ENCODE measurements around the gene FBRS. TPM values are rescaled to one million over a fixed set of nuclear protein-coding genes. Genes with fewer than 3 reads are reported as not detected.

FBRS gene
- total RNA-seq, 1 donor from 2014 or later = 6.9 TPM

GRCh38 chr16:30644334-30644830, 13.8 kb upstream of the FBRS start:
- DNase-seq (ENCODE audit: low read depth in 2 of 2) = no peak

GRCh38 chr16:30645727-30646126, 12.5 kb upstream of the FBRS start:
- no peak for DNase-seq (ENCODE audit: low read depth in 2 of 2)

GRCh38 chr16:30647274-30647571, 11.0 kb upstream of the FBRS start:
- no peak for DNase-seq (ENCODE audit: low read depth in 2 of 2)

- no peak for DNase-seq (ENCODE audit: low read depth in 2 of 2)
Observed at GRCh38 chr16:30649725-30650368, 8.4 kb upstream of the FBRS start.

GRCh38 chr16:30650369-30651123, 7.7 kb upstream of the FBRS start, which contains the start of gene PRR14:
PRR14 (plus strand) TSS chr16:30650960; CDS start chr16:30651646, 686 bp downstream.
- peak; percentile 98 to 99 for DNase-seq (ENCODE audit: low read depth in 2 of 2)

DNA sequence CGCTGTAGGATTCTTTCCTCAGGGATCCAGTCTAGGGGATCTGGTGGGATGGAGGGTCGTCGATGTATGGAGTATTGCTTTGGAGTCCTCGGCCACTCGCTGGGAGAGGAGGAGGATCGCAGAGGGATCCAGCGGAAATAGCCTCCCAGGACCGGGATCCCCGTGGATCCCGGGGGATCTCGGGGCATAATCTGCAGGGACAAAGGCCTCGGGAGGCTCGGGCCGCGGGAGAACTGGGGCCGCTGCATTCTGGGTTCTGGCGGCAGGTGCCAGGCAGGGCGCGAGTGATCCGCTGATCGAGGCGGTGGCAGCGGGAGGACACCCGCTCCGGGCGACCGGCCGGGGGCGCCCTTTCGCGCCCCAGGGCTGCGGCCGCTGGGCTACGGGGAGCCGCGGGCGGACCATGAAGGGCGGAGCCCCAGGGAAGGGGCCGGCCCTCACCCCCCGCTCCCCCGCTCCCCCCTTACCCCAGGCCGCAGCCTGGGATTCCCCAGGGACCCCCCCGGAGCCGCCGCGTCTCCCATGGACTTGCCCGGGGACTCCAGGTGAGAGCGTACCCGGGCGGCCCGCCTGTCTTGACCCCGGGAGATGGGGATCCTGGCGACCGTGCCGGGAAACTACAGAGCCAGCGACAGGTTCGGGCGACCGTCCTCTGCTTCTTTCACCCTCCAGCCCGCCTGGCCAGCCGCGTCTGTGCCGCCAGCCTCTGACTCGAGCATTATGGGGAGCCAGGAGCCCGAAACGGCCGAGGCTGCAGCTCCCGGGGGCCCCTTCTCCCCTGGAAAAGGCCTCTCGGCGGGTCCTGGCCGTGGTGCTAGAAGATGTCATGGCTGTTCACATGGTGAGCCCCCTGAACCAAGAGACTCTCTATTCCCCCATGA, 6.9 kb upstream of the FBRS start:
- peak in 1 of 2 donors; percentile 79 for DNase-seq (ENCODE audit: low read depth in 2 of 2)

DNA sequence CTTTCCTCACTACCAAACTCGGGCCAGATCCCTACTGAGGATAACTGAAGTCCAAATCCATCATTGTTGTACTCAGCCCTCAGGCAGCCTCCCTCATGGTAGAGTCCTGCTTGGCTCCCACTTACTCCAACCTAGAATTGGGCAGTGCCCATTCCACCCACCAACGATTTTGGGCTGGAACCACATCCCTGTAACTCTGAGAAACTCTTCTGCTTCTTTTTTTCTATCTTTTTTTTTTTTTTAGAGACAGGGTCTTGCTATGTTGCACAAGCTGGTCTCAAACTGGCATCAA, 6.3 kb upstream of the FBRS start:
- DNase-seq (ENCODE audit: low read depth in 2 of 2) = no peak

DNA sequence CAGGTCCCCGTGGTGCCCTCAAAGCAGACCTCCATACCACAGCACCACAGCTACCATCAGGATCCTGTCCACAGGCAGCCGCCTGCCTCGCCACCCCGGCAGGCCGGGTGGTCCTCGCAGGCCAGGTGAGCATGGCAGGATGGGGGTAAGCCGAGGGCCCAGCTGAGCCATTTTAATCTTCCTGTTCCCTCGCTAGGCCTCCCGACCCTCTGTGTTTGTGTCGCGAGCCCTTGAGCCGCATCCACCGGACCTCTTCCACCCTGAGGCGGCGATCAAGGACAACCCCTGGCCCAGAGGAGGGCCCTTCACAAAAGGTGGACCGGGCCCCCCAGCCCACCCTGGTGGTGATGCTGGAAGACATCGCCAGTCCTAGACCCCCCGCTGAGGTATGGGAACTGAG, 5.5 kb upstream of the FBRS start:
- no peak for DNase-seq (ENCODE audit: low read depth in 2 of 2)

DNA sequence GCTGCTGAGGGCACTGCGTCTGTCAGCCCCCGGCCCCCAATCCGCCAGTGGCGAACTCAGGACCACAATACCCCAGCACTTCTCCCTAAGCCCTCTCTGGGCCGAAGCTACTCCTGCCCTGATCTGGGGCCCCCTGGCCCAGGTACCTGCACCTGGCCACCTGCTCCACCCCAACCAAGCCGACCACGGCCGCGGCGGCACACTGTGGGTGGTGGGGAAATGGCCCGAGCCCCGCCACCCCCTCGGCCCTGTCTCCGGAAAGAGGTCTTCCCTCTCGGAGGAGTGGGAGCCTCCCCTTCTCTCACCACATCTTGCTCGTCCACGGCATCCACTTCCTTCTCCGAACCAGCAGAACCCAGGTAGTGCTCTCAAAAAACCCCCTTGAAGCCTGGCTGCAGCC, 3.4 kb upstream of the FBRS start:
- no peak for DNase-seq (ENCODE audit: low read depth in 2 of 2)

- DNase-seq (ENCODE audit: low read depth in 2 of 2) = no peak
Observed at GRCh38 chr16:30655815-30656347, 2.4 kb upstream of the FBRS start.

DNA sequence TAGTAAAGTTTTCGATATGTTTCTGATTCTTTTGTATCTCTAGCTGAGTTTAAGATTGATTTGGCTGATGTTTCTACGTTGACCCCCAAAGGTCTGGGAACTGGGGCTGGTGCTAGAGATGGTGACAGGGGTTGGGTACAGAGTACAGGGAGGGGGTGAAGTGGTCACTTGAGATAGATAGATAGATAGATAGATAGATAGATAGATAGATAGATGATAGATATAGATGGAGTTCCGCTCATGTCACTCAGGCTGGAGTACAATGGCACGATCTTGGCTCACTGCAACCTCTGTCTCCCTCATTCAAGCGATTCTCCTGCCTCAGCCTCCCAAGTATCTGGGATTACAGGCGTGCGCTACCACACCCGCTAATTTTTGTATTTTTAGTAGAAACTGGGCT, 1.8 kb upstream of the FBRS start:
- no peak for DNase-seq (ENCODE audit: low read depth in 2 of 2)

DNA sequence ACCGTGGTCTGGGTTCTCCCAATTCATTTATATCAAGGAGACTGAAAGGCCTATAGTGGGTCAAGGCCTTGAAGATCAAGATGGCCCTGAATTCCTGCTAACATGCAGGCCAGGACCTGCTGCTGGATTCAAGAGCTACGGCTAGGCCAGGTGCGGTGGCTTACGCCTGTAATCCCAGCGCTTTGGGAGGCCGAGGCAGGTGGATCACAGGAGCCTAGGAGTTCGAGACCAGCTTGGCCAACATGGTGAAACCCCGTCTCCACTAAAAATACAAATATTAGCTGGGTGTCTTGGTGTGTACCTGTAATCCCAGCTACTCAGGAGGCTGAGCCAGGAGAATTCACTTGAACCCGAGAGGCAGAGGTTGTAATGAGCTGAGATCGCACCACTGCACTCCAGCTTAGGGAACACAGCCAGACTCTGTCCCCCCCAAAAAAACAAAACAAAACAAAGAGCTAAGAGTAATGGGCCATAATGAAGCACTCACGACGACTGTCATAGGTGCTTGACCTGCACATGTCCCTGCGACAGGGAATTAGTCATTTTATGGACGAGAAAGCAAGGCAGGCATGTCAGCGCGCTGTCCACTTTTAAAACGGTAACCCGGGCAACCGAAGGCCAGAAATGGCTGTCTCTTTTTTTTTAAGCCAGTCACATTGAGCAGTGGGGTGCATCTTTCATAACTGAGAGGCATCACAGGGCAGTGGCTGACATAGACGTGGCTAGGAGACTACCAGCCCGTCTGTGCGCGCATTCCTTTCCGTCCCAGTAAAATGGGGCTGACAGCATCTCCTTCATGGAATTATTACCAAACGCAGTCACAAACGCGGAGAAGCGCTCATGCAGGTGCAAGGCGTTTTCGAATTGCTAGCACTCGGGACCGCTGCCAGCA, 1.0 kb upstream of the FBRS start:
- DNase-seq (ENCODE audit: low read depth in 2 of 2) = no peak

DNA sequence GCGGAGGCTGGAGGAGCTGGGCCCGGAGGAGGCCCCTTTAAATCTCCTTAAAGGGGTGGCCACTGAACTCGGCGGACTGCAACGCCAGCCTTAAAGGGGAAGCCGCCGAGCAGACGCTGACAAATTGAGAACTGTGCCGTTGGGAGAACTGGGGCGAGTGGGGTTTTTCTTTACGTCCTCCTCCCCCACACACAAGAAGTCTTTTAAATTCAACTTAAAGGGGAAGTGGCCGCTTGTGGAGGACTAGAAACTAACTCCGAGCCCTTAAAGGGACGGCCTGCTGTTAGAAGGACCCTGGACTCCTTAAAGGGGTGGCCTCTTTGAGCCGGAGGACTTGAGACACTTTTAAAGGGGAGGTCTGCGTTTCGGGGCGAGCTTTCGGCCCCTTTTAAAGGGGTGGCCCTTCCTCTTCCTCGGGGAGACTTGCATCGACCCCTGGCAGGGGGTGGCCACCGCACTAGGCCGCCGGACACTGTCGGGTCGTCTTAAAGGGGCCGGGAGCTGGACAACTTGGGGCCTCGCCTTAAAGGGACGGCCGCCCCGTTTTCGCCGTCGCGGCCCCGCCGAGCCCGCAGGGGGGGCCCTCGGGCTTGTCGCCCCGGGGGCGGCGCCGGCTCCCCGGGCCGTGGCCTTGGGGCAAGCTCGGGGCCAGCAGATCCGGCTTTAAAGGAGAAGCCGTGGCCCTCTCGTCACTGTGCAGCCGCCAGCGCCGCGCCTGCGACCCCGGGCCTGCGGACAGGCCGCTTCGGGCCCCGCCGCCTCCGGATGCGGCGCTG, 688 bp downstream of the FBRS start:
- DNase-seq (ENCODE audit: low read depth in 2 of 2) = peak; percentile 90 to 98

DNA sequence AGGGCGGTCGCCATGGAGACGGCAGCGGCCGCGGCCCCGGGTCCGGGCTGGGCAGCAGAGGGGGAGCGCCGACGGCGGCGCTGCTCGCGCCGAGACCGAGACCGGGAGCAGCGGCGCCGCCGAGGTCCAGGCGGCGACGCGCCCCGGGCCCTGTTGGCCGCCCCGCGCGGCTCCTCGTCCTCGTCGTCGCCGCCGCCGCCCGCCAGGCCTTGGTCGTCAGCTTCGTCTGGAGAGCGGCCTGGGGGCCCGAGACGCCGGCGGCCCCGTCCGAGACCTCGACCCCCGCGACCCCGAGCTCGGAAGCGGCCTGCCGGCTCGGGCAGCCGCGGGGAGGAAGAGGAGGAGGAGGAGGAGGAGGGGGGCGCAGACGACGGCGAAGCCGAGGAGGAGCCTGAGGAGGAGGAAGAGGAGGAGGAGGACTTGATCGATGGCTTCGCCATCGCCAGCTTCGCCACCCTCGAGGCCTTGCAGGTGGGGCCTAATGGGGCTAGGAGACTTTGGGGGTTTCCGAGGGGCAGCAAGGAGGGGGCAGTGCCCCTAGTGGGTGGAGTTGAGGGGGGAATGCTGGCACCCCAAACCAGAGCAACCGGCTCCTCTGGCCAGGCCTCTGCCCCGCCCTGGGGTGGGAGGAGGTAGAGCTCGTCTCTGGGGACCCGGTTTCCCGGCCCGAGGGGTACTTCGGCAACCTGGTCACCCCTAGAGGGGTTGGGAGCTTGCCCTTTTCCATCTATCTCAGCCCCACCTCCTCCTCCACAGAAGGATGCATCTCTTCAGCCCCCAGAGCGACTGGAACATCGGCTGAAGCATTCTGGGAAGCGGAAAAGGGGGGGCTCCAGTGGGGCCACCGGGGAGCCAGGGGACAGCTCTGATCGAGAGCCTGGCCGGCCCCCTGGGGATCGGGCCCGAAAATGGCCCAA, 1.5 kb downstream of the FBRS start:
- peak in 1 of 2 donors; percentile 30 for DNase-seq (ENCODE audit: low read depth in 2 of 2)

DNA sequence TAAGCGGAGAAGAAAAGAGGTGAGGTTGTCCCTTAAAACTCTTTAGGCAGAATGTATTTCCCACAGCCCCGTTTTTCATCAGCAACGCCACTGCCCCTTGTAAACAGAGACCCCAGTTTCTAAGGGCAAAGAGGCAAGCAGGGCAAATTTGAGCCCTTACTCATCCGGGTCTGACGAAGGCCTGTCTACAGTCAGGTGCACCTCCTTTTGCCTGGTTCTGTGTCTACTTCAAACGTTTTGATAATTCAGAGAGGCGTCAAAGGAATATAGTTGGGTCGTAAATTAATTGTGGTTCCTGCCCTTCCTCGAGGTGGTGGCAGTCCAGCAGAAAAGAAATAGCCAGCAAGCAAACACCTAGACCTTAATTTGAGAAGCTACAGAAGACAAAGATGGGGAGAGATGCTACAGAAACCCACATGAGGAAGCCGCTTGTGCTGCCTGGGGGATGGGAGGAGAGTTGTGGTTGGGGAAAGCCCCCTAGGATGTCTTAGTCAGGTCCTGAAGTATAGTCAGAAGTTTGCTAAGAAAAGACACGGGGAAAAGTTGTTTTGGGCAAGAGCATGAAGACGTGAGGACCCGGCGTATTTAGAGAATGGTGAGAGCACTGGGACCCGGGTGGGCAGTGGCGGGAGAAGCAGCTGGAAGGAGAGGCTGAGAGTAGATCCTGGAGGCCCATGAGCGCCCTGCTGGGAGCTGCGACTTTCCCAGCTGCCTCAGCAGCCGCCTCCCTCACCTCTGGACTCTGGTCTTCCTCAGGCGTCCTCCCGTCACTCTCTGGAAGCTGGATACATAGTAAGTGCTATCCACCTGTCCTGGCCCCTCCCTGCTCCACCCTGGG, 2.4 kb downstream of the FBRS start:
- peak in 1 of 2 donors; percentile 25 for DNase-seq (ENCODE audit: low read depth in 2 of 2)

GRCh38 chr16:30662449-30662848, 4.2 kb downstream of the FBRS start:
- no peak for DNase-seq (ENCODE audit: low read depth in 2 of 2)

DNA sequence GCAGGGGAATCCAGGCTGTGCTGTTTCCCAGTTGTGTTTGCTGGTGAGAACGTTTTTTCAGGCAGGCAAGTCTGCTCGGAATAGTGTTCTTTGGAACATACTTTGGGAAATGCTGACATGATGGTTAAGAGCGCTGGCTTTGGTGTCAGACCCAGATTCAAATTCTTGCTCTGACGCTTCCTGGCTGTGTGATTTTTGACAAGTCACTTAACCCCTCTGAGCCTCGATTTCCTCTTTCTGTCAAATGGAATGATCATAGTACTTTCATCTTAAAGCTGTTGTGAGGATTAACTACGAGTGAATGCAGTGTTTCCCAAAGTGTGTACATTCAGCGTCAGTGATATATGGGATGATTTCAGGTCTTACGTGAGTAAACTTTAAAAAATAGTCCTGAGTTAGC, 4.8 kb downstream of the FBRS start:
- DNase-seq (ENCODE audit: low read depth in 2 of 2) = no peak

- no peak for DNase-seq (ENCODE audit: low read depth in 2 of 2)
Observed at GRCh38 chr16:30663820-30664219, 5.6 kb downstream of the FBRS start.

All from dermis microvascular lymphatic vessel endothelial cell (primary cell).